Natural killer cell (primary cell): ENCODE data around the gene PILRA. TPM values are rescaled to one million over a fixed set of nuclear protein-coding genes. Genes with fewer than 3 reads are reported as not detected.

Experiments
- ATAC-seq, 3 donors: fragments of 150-1000 bp in 2 of 3; fragments of 200-7000 bp in 1 of 3; cut with Tn5 transposase; 1 replicate in 1 of 3; 2 replicates in 2 of 3; pipeline ENCODE4 v1.10.0; 2021; ENCODE audit warnings: mild to moderate bottlenecking in 2 of 3, moderate library complexity in 2 of 3
- DNase-seq, 2 donors: peaks; one replicate each; pipeline versions ENCODE4 v3.0.0 to v3.0.0-alpha.2; 2013 to 2021; ENCODE audit warnings: mixed read lengths in 1 of 2
- H3K27ac ChIP-seq: one replicate; pipeline ENCODE4 v1.5.1; 2013; ENCODE audit warnings: mild to moderate bottlenecking, low read length
- H3K27me3 ChIP-seq: one replicate; pipeline ENCODE4 v1.6.1; 2013; ENCODE audit warnings: low read length; ENCODE audit not compliant: control insufficient read depth, insufficient read depth
- H3K36me3 ChIP-seq: one replicate; pipeline ENCODE4 v1.6.1; 2013; ENCODE audit warnings: low read length; ENCODE audit not compliant: control insufficient read depth, insufficient read depth
- H3K4me1 ChIP-seq: one replicate; pipeline ENCODE4 v1.6.1; 2013; ENCODE audit warnings: low read length; ENCODE audit not compliant: control insufficient read depth, insufficient read depth
- H3K4me3 ChIP-seq: one replicate; pipeline ENCODE4 v1.5.1; 2013; ENCODE audit warnings: low read length
- H3K9me3 ChIP-seq: one replicate; pipeline ENCODE4 v1.6.1; 2013; ENCODE audit warnings: low read length; ENCODE audit not compliant: control insufficient read depth, insufficient read depth
- H3K27ac Mint-ChIP-seq, 2 donors: one replicate each; pipeline ENCODE4 v1.8.0; 2022; ENCODE audit warnings: mild to moderate bottlenecking in 2 of 2, mixed read lengths in 2 of 2, moderate library complexity in 1 of 2
- H3K27me3 Mint-ChIP-seq, 2 donors: one replicate each; pipeline ENCODE4 v1.8.0; 2022; ENCODE audit warnings: low read depth in 2 of 2, mixed read lengths in 2 of 2
- H3K36me3 Mint-ChIP-seq: one replicate; pipeline ENCODE4 v1.8.0; 2022; ENCODE audit warnings: mixed read lengths
- H3K4me1 Mint-ChIP-seq, 2 donors: one replicate each; pipeline ENCODE4 v1.8.0; 2022; ENCODE audit warnings: mixed read lengths in 2 of 2
- H3K4me3 Mint-ChIP-seq: one replicate; pipeline ENCODE4 v1.8.0; 2022; ENCODE audit warnings: mild to moderate bottlenecking, moderate library complexity, mixed read lengths
- H3K9me3 Mint-ChIP-seq, 2 donors: one replicate each; pipeline ENCODE4 v1.8.0; 2022; ENCODE audit warnings: mixed read lengths in 2 of 2
- WGBS: methylation state at CpG from one replicate; pipeline ENCODE4 v1.1.7; 2013; ENCODE audit warnings: missing lambda C conversion rate; ENCODE audit not compliant: insufficient coverage; 5-methylcytosine and 5-hydroxymethylcytosine counted together
- intact Hi-C: fragments of 100-400 bp; cut with micrococcal nuclease; formaldehyde crosslinking; loops from one replicate; pipeline ENCODE4 v1.14.2; 2022
- total RNA-seq, 4 donors: library from RNA; stranded (reverse); fragments of 120-200 nt in 1 of 4; gene quantifications; one replicate each; pipeline versions ENCODE4 v1.2.3 to v1.2.4, GENCODE V29; 2013 to 2022
- TF ChIP-seq, protein P1 (sequence below): fragments of 200-600 bp; IDR thresholded peaks from one replicate; pipeline ENCODE4 v1.8.0; 2022; ENCODE audit warnings: antibody characterized with exemption

Gene PILRA
- total RNA-seq, 3 donors from 2014 or later (not counting 1 experiment from before 2014, with no cell fraction given), result 18.8 to 38.8 (median 29.4) TPM

DNA sequence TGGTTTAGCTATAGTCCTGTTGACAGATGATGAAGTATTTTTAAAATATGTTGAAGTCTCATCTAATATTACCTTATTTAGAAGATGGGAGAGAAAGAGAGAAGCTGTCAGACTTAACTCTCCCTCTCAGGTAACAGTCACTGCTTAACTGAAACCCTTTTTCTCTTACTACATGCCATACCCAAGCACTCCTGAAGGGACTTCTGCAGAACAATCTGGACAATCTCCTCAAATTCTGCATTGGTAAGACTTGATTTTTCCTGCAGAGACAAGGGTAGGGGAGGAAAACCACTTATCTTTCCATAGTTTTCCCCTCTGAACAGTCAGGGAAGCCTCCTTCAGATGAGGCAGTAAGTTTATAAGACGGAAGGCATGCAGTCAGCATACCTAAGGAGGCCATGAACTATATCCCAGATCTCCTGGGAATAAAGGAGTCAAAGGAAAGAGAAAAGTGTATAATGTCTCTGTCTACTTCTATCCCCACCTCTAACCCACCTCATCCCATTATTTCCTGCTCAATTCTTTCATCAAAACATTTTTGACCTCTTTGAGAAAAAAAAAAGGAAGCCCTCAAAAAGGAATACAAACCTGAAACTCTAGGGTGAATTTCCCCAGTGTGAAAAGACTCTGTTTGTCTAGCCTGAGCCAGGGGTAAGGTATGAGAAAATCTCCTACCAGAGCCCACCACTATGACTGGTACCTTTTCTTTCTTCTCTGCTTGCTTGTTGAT is 45.8 kb downstream of the PILRA start:
- Histone ChIP-seq H3K36me3 (no peaks in the 10 kb centered on the region), H3K9me3 (no peaks in the 10 kb centered on the region), H3K4me3 (no peak overlapping the region), H3K27ac (no peak overlapping the region), H3K4me1 (peaks cover 5% of the 10 kb centered on the region), H3K27me3 (no peaks in the 10 kb centered on the region)
- Mint-ChIP-seq H3K36me3 (no peaks in the 10 kb centered on the region), H3K27me3 (no peaks in the 10 kb centered on the region), H3K9me3 (no peaks in the 10 kb centered on the region), H3K4me3 (no peak overlapping the region), H3K4me1 (peaks cover 16 to 20% of the 10 kb centered on the region in 2 donors), H3K27ac (no peak overlapping the region)
- intact Hi-C loops, result no loop called here
- TF ChIP-seq, protein P1, sequence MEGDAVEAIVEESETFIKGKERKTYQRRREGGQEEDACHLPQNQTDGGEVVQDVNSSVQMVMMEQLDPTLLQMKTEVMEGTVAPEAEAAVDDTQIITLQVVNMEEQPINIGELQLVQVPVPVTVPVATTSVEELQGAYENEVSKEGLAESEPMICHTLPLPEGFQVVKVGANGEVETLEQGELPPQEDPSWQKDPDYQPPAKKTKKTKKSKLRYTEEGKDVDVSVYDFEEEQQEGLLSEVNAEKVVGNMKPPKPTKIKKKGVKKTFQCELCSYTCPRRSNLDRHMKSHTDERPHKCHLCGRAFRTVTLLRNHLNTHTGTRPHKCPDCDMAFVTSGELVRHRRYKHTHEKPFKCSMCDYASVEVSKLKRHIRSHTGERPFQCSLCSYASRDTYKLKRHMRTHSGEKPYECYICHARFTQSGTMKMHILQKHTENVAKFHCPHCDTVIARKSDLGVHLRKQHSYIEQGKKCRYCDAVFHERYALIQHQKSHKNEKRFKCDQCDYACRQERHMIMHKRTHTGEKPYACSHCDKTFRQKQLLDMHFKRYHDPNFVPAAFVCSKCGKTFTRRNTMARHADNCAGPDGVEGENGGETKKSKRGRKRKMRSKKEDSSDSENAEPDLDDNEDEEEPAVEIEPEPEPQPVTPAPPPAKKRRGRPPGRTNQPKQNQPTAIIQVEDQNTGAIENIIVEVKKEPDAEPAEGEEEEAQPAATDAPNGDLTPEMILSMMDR, result no peak
- 100% methylated on average over 1 of the region's 1 CpG for WGBS
- ATAC-seq (no peak), DNase-seq (no peak)

DNA sequence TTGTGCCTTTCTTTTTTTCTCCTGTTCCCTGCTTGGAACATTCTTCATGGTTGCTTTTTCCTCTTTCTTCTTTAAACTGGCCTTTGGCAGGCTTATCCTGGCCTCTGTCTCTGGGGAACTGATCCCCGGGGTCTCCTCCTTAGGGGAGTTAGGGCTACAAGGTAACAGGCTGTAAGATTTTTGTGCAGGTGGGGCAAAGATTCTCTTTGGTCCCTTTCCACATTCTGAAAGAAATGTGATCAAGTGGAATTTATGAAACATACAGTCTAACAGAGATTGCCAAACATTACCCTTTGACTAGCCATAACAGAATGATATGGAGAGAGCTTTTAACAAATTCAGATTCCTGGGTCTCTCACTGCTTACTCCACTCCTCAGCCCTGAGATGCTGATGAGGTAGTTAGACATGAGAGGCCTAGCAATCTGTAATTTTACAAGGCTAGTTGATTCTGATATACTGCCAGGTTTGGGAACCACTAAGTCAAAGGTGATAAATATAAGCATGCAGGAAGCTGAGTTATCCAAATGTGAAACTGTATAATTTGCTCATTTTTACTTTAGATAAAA is 46.5 kb downstream of the PILRA start:
- H3K36me3 Mint-ChIP-seq, result no peaks in the 10 kb centered on the region
- intact Hi-C loops, result loop anchor here (10.0 kb wide), 1 partner anchor 195 kb away; no protein-coding TSS in a partner anchor
- H3K4me3 Mint-ChIP-seq, result no peak overlapping the region
- ATAC-seq, result no peak
- peaks cover 5% of the 10 kb centered on the region for H3K4me1 ChIP-seq
- no peak for DNase-seq
- no CpG with 5 or more reads among the region's 1 CpG for WGBS
- TF ChIP-seq, protein P1, result no peak
- no peaks in the 10 kb centered on the region for H3K36me3 ChIP-seq
- peaks cover 18 to 27% of the 10 kb centered on the region in 2 donors for H3K4me1 Mint-ChIP-seq
- no peak overlapping the region for H3K27ac ChIP-seq
- no peak overlapping the region for H3K27ac Mint-ChIP-seq
- no peaks in the 10 kb centered on the region for H3K27me3 Mint-ChIP-seq
- H3K27me3 ChIP-seq, result no peaks in the 10 kb centered on the region
- H3K9me3 Mint-ChIP-seq, result no peaks in the 10 kb centered on the region
- H3K4me3 ChIP-seq, result no peak overlapping the region
- H3K9me3 ChIP-seq, result no peaks in the 10 kb centered on the region

DNA sequence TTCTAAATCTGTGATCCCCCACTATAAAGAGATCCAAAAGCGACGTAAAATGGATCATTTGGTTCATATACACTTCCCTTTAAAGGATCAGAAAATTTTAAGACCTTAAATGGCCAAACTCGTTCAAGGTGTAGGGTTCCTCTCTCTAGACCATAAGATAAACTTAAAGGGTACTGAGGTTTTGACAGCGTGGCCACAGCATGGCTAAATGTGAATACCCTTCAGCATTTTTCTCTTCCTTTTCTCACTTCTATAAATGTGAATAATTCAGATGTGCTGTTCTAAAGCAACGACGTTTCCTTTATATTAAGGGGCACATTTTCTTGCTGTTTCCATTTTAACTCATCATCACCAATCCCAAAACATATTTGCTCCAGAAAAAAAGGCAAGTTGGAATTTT is 50.0 kb downstream of the PILRA start:
- 37% methylated on average over 3 of the region's 6 CpGs for WGBS
- Mint-ChIP-seq H3K9me3 (no peaks in the 10 kb centered on the region), H3K27me3 (no peaks in the 10 kb centered on the region), H3K4me3 (peak overlapping the region; percentile 84), H3K27ac (peak overlapping the region; percentile 79 to 80), H3K4me1 (peaks cover 23 to 34% of the 10 kb centered on the region in 2 donors), H3K36me3 (no peaks in the 10 kb centered on the region)
- TF ChIP-seq, protein P1, result no peak
- no peak overlapping the region for H3K4me3 ChIP-seq
- ATAC-seq, result peak in 2 of 3 donors; percentile 13 to 52
- intact Hi-C loops, result loop anchor here (10.0 kb wide), 1 partner anchor 199 kb away; no protein-coding TSS in a partner anchor
- no peaks in the 10 kb centered on the region for H3K9me3 ChIP-seq
- no peak for DNase-seq
- no peaks in the 10 kb centered on the region for H3K36me3 ChIP-seq
- peaks cover 14% of the 10 kb centered on the region for H3K4me1 ChIP-seq
- H3K27ac ChIP-seq, result peak overlapping the region; percentile 10
- no peaks in the 10 kb centered on the region for H3K27me3 ChIP-seq
